ENCODE results near the gene AKT1. TPM values are rescaled to one million over a fixed set of nuclear protein-coding genes. Genes with fewer than 3 reads are reported as not detected.
A peak's percentile ranks its signal among the peaks of the same experiment; 100 is the strongest.
"Not testable (repeated sequence)": the region's sequence is repeated elsewhere in the genome, so short reads cannot be mapped to it uniquely, and the experiment has no call there.

Gene AKT1
- total RNA-seq, 1 donor from 2014 or later: 147 TPM

DNA sequence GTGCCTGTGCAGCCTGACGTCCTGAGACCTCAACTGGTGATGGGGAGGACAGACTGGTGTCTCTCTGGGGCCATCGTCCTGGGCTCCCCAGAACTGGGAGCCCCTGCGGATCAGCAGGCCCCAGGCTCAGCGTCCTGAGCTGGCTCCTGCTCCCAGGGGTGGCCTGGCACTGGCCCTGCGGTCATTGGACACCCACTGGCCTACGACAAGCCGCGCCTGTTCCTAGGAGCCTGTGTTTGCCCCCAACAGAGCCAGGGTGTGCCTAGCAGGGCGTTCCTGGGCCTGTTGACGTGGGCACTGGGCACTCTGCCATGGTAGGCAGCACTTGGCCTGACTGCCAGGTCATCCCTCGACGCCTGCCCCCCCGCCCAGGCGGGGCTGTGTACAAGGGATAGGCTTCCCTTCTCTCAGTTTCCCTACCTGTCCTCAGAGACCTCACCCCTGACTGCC, 63.2 kb downstream of the AKT1 start:
- TF ChIP-seq, protein P1, sequence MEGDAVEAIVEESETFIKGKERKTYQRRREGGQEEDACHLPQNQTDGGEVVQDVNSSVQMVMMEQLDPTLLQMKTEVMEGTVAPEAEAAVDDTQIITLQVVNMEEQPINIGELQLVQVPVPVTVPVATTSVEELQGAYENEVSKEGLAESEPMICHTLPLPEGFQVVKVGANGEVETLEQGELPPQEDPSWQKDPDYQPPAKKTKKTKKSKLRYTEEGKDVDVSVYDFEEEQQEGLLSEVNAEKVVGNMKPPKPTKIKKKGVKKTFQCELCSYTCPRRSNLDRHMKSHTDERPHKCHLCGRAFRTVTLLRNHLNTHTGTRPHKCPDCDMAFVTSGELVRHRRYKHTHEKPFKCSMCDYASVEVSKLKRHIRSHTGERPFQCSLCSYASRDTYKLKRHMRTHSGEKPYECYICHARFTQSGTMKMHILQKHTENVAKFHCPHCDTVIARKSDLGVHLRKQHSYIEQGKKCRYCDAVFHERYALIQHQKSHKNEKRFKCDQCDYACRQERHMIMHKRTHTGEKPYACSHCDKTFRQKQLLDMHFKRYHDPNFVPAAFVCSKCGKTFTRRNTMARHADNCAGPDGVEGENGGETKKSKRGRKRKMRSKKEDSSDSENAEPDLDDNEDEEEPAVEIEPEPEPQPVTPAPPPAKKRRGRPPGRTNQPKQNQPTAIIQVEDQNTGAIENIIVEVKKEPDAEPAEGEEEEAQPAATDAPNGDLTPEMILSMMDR (IDR thresholded peaks at IDR 0.05; ENCODE audit: unreplicated experiment): no peak
- H3K27ac Mint-ChIP-seq: no peak overlapping the region
- no peak for DNase-seq (ENCODE audit: low spot score, unreplicated experiment)
- peaks cover 10% of the 10 kb centered on the region for H3K27me3 Mint-ChIP-seq
- no peaks in the 10 kb centered on the region for H3K36me3 Mint-ChIP-seq (ENCODE audit: insufficient read depth)
- no peaks in the 10 kb centered on the region for H3K4me1 Mint-ChIP-seq (ENCODE audit: low read depth)
- H3K9me3 Mint-ChIP-seq (ENCODE audit: low read depth): no peaks in the 10 kb centered on the region
- no peak overlapping the region for H3K4me3 Mint-ChIP-seq (ENCODE audit: low read depth)

DNA sequence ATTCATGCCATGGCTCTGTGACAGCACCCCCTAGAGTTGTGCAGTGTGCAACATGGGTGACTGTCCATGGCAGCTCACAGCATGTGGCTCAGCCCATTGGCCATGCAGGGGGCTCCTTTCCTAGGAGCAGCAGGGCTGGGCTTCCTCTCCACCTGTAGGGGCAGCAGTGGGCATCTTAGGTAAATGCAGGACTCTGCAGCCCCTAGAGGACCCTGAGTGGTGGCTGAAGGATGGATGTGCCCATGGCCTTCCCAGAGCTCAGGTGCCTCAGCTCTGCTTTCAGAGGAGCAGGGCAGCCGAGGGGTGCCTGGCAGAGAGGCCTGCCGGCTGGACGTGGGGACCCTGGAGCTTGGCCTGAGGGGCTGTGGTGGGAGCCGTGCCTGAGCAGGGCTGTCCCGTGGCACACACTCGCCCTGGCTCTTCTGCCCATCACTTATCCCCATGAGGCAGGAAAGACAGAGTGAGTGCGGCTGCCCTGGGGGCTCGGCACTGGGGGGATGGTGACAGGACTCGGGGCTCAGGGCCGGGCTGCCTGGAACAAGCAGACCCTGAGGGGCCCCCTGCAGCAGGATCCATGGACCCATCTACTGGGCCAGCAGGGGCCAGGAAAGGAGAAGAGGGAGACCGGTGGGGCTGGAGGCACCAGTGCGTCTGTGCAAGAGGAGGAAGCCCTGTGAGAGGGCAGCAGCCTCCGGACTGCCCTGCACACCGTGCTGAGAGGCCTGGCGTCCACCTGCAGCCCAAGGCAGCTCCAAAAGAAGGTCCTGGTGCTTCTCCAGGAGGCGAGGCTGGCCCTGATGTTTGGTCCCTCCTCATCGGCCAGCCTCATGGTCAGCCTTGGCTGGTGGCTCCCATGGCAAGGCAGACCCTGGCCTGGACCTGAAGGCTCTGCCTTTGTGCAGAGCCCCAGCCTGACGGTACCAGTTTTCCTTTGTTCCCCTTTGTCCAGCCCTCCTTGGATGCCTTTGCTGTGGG, 63.9 kb downstream of the AKT1 start:
- H3K36me3 Mint-ChIP-seq (ENCODE audit: insufficient read depth): no peaks in the 10 kb centered on the region
- no peak for DNase-seq (ENCODE audit: low spot score, unreplicated experiment)
- no peak overlapping the region for H3K4me3 Mint-ChIP-seq (ENCODE audit: low read depth)
- H3K4me1 Mint-ChIP-seq (ENCODE audit: low read depth): no peaks in the 10 kb centered on the region
- no peak overlapping the region for H3K27ac Mint-ChIP-seq
- no peaks in the 10 kb centered on the region for H3K9me3 Mint-ChIP-seq (ENCODE audit: low read depth)
- peaks cover 14% of the 10 kb centered on the region for H3K27me3 Mint-ChIP-seq
- TF ChIP-seq, protein P1 (IDR thresholded peaks at IDR 0.05; ENCODE audit: unreplicated experiment): peak; percentile 57

DNA sequence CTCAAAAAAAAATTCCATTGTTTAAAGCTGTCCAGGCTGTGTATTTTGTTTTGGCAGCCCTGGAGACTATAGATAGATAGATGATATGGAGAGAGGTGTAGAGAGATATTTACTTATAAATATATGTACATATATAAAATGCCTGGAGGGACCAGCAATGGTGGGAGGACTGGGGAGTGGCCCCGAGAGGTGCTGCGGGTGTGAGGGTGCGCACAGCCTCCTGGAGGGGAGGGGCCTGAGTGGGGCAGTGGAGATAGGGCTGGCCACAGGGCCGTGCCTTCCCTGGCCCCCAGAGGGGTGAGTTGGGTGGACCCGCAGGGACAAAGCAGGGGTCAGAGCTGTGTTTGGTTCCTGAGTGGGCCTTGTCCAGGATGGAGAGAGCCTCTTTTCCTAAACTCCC, 65.1 kb downstream of the AKT1 start:
- no peak for DNase-seq (ENCODE audit: low spot score, unreplicated experiment)
- Mint-ChIP-seq H3K36me3 (ENCODE audit: insufficient read depth) (no peaks in the 10 kb centered on the region), H3K9me3 (ENCODE audit: low read depth) (no peaks in the 10 kb centered on the region), H3K27me3 (peaks cover 14% of the 10 kb centered on the region), H3K27ac (no peak overlapping the region), H3K4me1 (ENCODE audit: low read depth) (peaks cover under 1% of the 10 kb centered on the region), H3K4me3 (ENCODE audit: low read depth) (no peak overlapping the region)
- TF ChIP-seq, protein P1 (IDR thresholded peaks at IDR 0.05; ENCODE audit: unreplicated experiment): no peak

DNA sequence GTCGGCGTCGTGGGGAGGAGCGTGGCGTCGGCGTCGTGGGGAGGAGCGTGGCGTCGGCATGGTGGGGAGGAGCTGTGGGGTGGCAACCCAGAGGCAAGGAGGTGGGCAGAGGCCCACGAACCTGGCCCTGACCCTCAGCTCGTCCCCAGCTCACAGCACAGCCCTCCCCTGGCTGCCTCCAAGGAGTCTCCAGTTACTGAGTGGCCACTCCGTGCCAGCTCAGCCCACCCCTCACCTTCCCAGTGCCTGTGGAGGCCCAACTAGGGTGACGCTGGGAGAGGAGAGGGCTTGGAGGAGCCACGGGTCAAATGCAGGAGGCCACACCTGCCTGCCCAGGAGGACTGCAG, 65.7 kb downstream of the AKT1 start:
- no peaks in the 10 kb centered on the region for H3K36me3 Mint-ChIP-seq (ENCODE audit: insufficient read depth)
- H3K4me3 Mint-ChIP-seq (ENCODE audit: low read depth): no peak overlapping the region
- H3K9me3 Mint-ChIP-seq (ENCODE audit: low read depth): no peaks in the 10 kb centered on the region
- TF ChIP-seq, protein P1 (IDR thresholded peaks at IDR 0.05; ENCODE audit: unreplicated experiment): no peak
- H3K27me3 Mint-ChIP-seq: peaks cover 14% of the 10 kb centered on the region
- no peak for DNase-seq (ENCODE audit: low spot score, unreplicated experiment)
- H3K27ac Mint-ChIP-seq: no peak overlapping the region
- H3K4me1 Mint-ChIP-seq (ENCODE audit: low read depth): peaks cover 3% of the 10 kb centered on the region

DNA sequence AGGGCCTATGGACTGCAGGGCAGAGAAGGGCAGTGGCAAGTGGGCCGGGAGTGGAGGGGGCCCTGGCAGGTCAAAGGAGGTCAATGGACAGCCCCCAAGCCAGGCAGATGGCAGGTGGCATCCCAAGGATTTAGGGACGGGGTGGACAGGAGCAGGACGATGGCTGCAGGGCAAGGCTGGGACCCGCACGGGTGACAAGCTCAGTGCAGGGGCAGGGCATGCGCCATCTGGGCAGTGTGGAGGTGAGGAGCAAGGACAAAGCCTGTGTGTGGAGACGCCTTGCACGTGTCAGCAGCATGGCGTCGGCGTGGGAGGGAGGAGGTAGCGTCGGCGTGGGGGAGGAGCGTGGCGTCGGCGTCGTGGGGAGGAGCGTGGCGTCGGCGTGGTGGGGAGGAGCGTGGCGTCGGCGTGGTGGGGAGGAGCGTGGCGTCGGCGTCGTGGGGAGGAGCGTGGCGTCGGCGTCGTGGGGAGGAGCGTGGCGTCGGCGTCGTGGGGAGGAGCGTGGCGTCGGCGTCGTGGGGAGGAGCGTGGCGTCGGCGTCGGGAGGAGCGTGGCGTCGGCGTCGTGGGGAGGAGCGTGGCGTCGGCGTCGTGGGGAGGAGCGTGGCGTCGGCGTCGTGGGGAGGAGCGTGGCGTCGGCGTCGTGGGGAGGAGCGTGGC, 66.2 kb downstream of the AKT1 start:
- H3K4me3 Mint-ChIP-seq (ENCODE audit: low read depth); H3K36me3 Mint-ChIP-seq (ENCODE audit: insufficient read depth): not testable (repeated sequence)

More for the DNA sequence above, 66.2 kb downstream of the AKT1 start:
- peaks cover 14% of the 10 kb centered on the region for H3K27me3 Mint-ChIP-seq
- H3K4me1 Mint-ChIP-seq (ENCODE audit: low read depth); H3K9me3 Mint-ChIP-seq (ENCODE audit: low read depth); H3K27ac Mint-ChIP-seq; DNase-seq (ENCODE audit: low spot score, unreplicated experiment): not testable (repeated sequence)
